Glutamatergic neuron (in vitro differentiated cells): Measurements from ENCODE around the gene VPS16. TPM values are rescaled to one million over a fixed set of nuclear protein-coding genes. Genes with fewer than 3 reads are reported as not detected.
A peak's percentile ranks its signal among the peaks of the same experiment; 100 is the strongest.

Experiments used
- DNase-seq: peaks from one replicate; pipeline ENCODE4 v3.0.0; 2022
- H3K27ac Mint-ChIP-seq: one replicate; pipeline ENCODE4 v1.8.0; 2020; ENCODE audit warnings: mild to moderate bottlenecking, mixed read lengths, inconsistent platforms; ENCODE audit not compliant: unreplicated experiment
- H3K27me3 Mint-ChIP-seq: one replicate; pipeline ENCODE4 v1.8.0; 2020; ENCODE audit warnings: mild to moderate bottlenecking, moderate library complexity, mixed read lengths, inconsistent platforms; ENCODE audit not compliant: unreplicated experiment
- H3K36me3 Mint-ChIP-seq: one replicate; pipeline ENCODE4 v1.8.0; 2020; ENCODE audit warnings: mild to moderate bottlenecking, mixed read lengths, inconsistent platforms; ENCODE audit not compliant: unreplicated experiment
- H3K4me1 Mint-ChIP-seq: one replicate; pipeline ENCODE4 v1.8.0; 2020; ENCODE audit warnings: mild to moderate bottlenecking, low read depth, mixed read lengths, inconsistent platforms; ENCODE audit not compliant: unreplicated experiment
- H3K4me3 Mint-ChIP-seq: one replicate; pipeline ENCODE4 v1.8.0; 2020; ENCODE audit warnings: mild to moderate bottlenecking, mixed read lengths, inconsistent platforms; ENCODE audit not compliant: unreplicated experiment
- H3K9me3 Mint-ChIP-seq: one replicate; pipeline ENCODE4 v1.8.0; 2020; ENCODE audit warnings: mild to moderate bottlenecking, moderate library complexity, mixed read lengths, inconsistent platforms; ENCODE audit not compliant: unreplicated experiment
- CTCF ChIP-seq: fragments of 200-600 bp; sonication (generic); IDR thresholded peaks from one replicate; pipeline ENCODE4 v1.5.0; 2021; ENCODE audit not compliant: partially characterized antibody, unreplicated experiment
- total RNA-seq: library from RNA; stranded (reverse); fragmentation: NEBNext Ultra II Directional; extraction: Animal tissue kit (Norgen Biotek cat#: 25700); gene quantifications from one replicate; pipeline ENCODE4 v1.2.1, GENCODE V29; 2021; ENCODE audit not compliant: unreplicated experiment

VPS16 gene
- total RNA-seq, 1 donor from 2014 or later: 46.3 TPM

DNA sequence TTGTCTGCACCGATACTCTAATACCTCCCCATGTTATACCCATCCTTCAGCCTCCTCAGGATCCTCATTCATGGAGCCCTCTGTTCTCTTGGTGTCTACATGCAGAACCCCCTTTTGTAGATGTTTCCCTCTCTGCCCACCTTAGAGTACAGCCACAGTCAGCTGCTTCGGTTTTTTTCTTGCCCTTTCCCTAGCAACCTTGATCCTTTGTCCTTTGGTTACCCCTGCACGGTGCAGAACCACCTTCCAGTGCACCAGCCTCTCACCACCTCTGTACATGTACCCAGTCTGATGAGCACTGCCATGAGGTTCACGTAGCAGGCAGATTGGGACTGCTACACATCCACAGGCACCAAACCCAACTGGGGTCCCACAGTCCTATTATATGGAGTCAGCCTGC is 7.3 kb downstream of the VPS16 start:
- no peak overlapping the region for H3K4me3 Mint-ChIP-seq
- no peak for TF ChIP-seq CTCF
- H3K36me3 Mint-ChIP-seq: no peaks in the 10 kb centered on the region
- no peak for DNase-seq
- no peaks in the 10 kb centered on the region for H3K27me3 Mint-ChIP-seq
- no peaks in the 10 kb centered on the region for H3K9me3 Mint-ChIP-seq
- H3K27ac Mint-ChIP-seq: peak overlapping the region; percentile 72
- no peaks in the 10 kb centered on the region for H3K4me1 Mint-ChIP-seq

DNA sequence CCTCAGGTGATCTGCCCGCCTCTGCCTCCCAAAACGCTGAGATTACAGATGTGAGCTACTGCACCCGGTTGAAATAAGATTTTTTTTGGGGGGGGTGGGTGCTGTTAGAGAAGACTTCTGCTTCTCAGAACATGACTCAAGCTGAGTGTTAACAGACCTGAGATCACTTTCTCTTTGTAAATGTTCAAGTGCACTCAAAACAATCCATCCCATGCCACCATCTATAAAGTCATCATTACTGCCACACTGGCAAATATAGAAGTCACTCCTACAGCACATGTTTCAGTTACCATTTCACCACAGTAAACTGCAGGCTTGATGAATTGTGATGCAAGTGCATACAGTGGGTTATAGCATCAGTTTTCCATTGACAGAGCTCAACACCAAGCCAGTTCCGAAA is 9.0 kb downstream of the VPS16 start:
- Mint-ChIP-seq H3K36me3 (no peaks in the 10 kb centered on the region), H3K4me1 (no peaks in the 10 kb centered on the region), H3K27me3 (no peaks in the 10 kb centered on the region), H3K27ac (no peak overlapping the region), H3K4me3 (no peak overlapping the region), H3K9me3 (no peaks in the 10 kb centered on the region)
- no peak for TF ChIP-seq CTCF
- no peak for DNase-seq

DNA sequence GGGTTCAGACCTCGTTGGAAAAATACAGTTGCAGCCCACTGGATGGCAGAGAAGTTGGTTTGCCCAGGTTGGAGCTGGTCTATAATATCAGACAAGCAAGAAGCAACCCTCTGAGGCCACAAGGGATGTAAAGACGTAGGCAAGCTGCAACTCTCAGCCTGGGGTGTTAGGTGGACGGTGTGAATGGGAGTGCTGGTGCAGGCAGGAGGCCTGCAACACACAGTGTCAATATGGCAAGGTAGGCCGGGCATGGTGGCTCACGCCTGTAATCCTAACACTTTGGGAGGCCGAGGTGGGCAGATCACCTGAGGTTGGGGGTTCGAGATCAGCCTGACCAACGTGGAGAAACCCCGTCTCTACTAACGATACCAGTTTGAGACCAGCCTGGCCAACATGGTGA is 10.5 kb downstream of the VPS16 start:
- no peaks in the 10 kb centered on the region for H3K36me3 Mint-ChIP-seq
- no peaks in the 10 kb centered on the region for H3K9me3 Mint-ChIP-seq
- no peak for TF ChIP-seq CTCF
- no peaks in the 10 kb centered on the region for H3K4me1 Mint-ChIP-seq
- H3K27ac Mint-ChIP-seq: no peak overlapping the region
- DNase-seq: no peak
- no peaks in the 10 kb centered on the region for H3K27me3 Mint-ChIP-seq
- H3K4me3 Mint-ChIP-seq: no peak overlapping the region

DNA sequence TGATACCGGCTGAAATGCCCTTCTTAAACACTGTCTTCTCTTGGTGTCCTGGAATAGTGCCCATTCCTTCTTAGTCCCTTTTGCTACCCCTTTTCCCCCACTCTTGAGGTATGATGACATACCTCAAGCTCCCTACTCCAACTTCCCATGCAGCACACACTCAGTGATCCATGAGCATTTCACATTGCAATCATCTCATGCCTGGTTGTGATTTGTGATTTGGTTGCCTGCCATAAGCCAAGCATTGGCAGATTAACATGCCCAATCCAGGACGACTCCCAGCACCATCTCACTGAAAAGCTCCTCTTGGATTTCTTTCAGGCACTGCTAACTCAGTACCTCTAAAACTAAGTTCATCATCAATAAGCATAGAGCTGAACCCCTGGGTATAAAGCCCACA is 18.0 kb downstream of the VPS16 start:
- H3K4me1 Mint-ChIP-seq: no peaks in the 10 kb centered on the region
- H3K9me3 Mint-ChIP-seq: peaks cover 4% of the 10 kb centered on the region
- H3K27ac Mint-ChIP-seq: no peak overlapping the region
- DNase-seq: no peak
- H3K4me3 Mint-ChIP-seq: no peak overlapping the region
- peaks cover 4% of the 10 kb centered on the region for H3K27me3 Mint-ChIP-seq
- no peak for TF ChIP-seq CTCF
- no peaks in the 10 kb centered on the region for H3K36me3 Mint-ChIP-seq

DNA sequence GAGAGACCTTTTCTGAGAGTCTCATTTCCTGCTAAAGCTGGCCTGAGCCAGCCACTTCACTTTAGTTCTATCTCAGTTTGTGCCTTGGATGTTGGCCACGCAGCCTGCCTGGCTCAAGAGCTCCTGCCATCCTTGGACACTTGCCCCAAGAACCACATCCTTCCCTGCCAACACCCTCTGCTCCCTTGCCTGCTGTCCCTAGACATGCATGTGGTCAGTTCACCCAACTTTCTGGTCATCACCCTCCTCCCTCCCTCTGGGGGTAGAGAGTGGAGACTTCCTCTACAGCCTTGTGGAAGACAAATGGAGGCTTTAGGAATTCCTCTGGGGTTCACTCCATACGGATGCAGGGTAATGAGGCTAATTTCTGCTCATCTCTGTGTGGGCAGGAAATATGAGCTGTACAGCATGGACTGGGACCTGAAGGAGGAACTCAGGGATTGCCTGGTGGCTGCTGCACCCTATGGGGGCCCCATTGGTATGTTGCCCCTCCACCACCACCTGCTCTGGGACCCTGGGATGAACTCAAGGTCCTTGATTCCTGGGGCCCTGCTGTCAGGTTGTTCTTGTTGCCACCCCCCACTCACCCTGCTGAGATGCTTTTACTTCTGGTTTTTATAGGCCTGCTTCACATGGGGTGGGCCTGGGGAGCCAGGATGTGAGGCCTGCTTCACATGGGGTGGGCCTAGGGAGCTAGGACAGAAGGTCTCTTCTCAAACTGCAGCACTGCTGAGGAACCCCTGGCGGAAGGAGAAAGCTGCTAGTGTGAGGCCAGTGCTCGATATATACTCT is 19.0 kb downstream of the VPS16 start:
- Mint-ChIP-seq H3K4me1 (no peaks in the 10 kb centered on the region), H3K36me3 (no peaks in the 10 kb centered on the region), H3K27me3 (peaks cover 4% of the 10 kb centered on the region), H3K9me3 (peaks cover 4% of the 10 kb centered on the region), H3K4me3 (no peak overlapping the region), H3K27ac (no peak overlapping the region)
- no peak for TF ChIP-seq CTCF
- DNase-seq: no peak
